Transverse colon (tissue), 4 donors: ENCODE results near the gene EIF3D.

Source experiments
- CTCF ChIP-seq, 5 experiments: fragments of 200-600 bp in 3 of 5; fragments of 450-650 bp in 2 of 5; sonication (generic) in 3 of 5; IDR thresholded peaks; 1 replicate in 2 of 5; 2 replicates in 3 of 5; pipeline ENCODE4 v1.5.1; 2016 to 2017; ENCODE audit warnings: antibody characterized with exemption in 5 of 5, inconsistent platforms in 3 of 5, mild to moderate bottlenecking in 2 of 5, moderate library complexity in 1 of 5
- EP300 ChIP-seq: sonication (generic); formaldehyde crosslinking; IDR thresholded peaks from one replicate; pipeline ENCODE4 v1.6.1; 2017; ENCODE audit warnings: antibody characterized with exemption, low read depth
- POLR2A ChIP-seq: fragments of 450-650 bp; IDR thresholded peaks from one replicate; pipeline ENCODE4 v1.6.1; 2016; ENCODE audit warnings: antibody characterized with exemption, mild to moderate bottlenecking, moderate library complexity
- POLR2AphosphoS5 ChIP-seq, 3 donors: sonication (generic); formaldehyde crosslinking; IDR thresholded peaks; one replicate each; pipeline ENCODE4 v1.6.1; 2016; ENCODE audit warnings: antibody characterized with exemption in 3 of 3

DNA sequence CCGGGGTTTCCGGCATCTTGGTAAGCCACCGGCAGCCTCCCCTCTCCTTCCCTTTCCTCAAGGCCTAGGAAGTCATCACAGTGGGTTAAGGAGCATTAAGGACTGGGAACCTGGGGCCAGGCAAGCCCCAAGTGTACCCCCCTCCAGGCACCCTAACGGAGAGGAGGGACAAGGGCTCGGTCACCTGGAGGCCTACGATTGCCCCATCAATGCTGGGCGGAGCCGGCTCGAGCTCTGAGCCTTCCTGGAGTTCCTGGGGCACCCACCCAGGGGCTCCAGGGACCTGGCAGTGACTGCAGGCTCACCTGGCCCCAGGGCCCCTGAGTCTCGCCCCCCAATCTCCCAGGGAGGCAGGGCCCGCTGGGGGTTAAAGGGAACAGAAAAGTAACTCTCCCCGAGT is 34.5 kb upstream of the EIF3D start:
- TF ChIP-seq CTCF (IDR thresholded peaks at IDR 0.05) (no peak), EP300 (no peak), POLR2A (no peak), POLR2AphosphoS5 (IDR thresholded peaks at IDR 0.05) (no peak)
